Astrocyte of the spinal cord (primary cell): Measurements from ENCODE around the gene CACNB2.

Experiments used
- DNase-seq: peaks from one replicate; pipeline ENCODE4 v3.0.0; 2011; ENCODE audit warnings: low read depth, low spot score
- H3K4me3 ChIP-seq: 2 replicates; pipeline ENCODE4 v1.5.1; 2011; ENCODE audit warnings: low read depth, mild to moderate bottlenecking, low read length, moderate library complexity
- CTCF ChIP-seq: IDR thresholded peaks from 2 replicates; pipeline ENCODE4 v1.5.1; 2012; ENCODE audit warnings: low read depth, mild to moderate bottlenecking, low read length, inconsistent platforms
- in situ Hi-C: cut with HindIII; loops from 2 replicates; pipeline ENCODE4 v1.10.0; 2017; ENCODE audit warnings: low sequenced_read_pairs

CACNB2 gene

GRCh38 chr10:18478354-18478753 lies 338.1 kb downstream of the CACNB2 start:
- DNase-seq = no peak
- no peak for TF ChIP-seq CTCF
- no peak overlapping the region for H3K4me3 ChIP-seq
- in situ Hi-C loops = no loop called here

GRCh38 chr10:18479502-18479901 lies 339.3 kb downstream of the CACNB2 start:
- in situ Hi-C loops = no loop called here
- TF ChIP-seq CTCF = no peak

GRCh38 chr10:18483516-18484186 lies 343.4 kb downstream of the CACNB2 start:
- no peak overlapping the region for H3K4me3 ChIP-seq
- TF ChIP-seq CTCF = no peak
- DNase-seq = no peak
- in situ Hi-C loops = no loop called here

More at GRCh38 chr10:18479502-18479901, 339.3 kb downstream of the CACNB2 start:
- no peak overlapping the region for H3K4me3 ChIP-seq
- no peak for DNase-seq

GRCh38 chr10:18486438-18486837 lies 346.2 kb downstream of the CACNB2 start:
- DNase-seq = no peak
- in situ Hi-C loops = no loop called here
- no peak overlapping the region for H3K4me3 ChIP-seq
- TF ChIP-seq CTCF = no peak

GRCh38 chr10:18490755-18491154 lies 350.5 kb downstream of the CACNB2 start:
- no peak overlapping the region for H3K4me3 ChIP-seq
- DNase-seq = no peak
- in situ Hi-C loops = no loop called here
- no peak for TF ChIP-seq CTCF

- in situ Hi-C loops = no loop called here
- H3K4me3 ChIP-seq = no peak overlapping the region
- DNase-seq = no peak
- TF ChIP-seq CTCF = no peak
These were observed 357.7 kb downstream of the CACNB2 start for GRCh38 chr10:18497806-18498369.
